ENCODE data around the gene PLAGL1.
"Not testable (repeated sequence)": the region's sequence is repeated elsewhere in the genome, so short reads cannot be mapped to it uniquely, and the experiment has no call there.

PLAGL1 gene

GRCh38 chr6:144013486-144013909, 5.4 kb upstream of the PLAGL1 start:
- H3K4me3 ChIP-seq, result no peak overlapping the region
- H3K27ac ChIP-seq, result no peak overlapping the region

DNA sequence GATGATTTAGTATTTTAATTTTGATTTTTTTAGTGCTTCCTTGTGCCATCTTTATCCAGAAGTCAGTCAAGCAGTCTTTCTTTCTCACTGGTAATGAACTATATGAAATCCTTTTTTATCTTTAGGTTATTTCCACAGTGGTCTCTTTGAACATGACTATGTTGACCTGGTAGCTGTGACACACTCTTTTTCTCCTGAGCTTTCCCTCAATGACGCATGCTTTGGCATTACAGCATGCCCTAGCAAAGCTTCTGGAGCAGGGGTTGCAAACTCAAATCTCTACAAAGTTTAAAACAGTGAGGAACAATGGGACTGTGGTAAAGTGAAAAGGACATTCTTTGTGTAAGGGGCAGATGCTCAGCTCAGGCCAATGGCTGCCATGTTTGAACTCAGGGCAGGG, 4.5 kb upstream of the PLAGL1 start:
- Histone ChIP-seq H3K27ac (no peak overlapping the region), H3K4me3 (no peak overlapping the region)

- H3K27ac ChIP-seq, H3K4me3 ChIP-seq: not testable (repeated sequence)
These were observed 1.6 kb upstream of the PLAGL1 start for GRCh38 chr6:144009628-144010027.

DNA sequence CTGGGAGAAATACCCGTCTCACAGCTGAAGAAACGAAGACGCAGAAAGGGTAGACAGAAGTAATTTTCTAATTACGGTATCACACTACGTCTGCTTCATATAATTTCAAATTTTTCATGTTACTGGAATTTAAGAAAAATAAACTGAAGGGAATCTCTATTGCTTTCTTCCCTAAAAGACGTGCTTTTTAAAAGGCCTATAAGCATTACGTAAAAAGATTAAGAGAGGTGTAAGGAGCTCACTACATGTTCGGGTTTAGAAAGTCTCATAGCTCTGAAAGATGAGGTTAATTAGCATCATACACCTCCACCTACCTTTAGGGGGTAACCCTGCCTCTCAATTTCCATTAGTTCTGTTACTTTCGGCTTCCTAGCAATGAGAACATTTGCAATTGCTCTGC, 787 bp upstream of the PLAGL1 start:
- Histone ChIP-seq H3K4me3 (peak overlapping the region in 3 of 7 experiments; percentile 54 to 64 (median 54)), H3K27ac (peak overlapping the region in 4 of 21 experiments; percentile 62 to 93 (median 76))

DNA sequence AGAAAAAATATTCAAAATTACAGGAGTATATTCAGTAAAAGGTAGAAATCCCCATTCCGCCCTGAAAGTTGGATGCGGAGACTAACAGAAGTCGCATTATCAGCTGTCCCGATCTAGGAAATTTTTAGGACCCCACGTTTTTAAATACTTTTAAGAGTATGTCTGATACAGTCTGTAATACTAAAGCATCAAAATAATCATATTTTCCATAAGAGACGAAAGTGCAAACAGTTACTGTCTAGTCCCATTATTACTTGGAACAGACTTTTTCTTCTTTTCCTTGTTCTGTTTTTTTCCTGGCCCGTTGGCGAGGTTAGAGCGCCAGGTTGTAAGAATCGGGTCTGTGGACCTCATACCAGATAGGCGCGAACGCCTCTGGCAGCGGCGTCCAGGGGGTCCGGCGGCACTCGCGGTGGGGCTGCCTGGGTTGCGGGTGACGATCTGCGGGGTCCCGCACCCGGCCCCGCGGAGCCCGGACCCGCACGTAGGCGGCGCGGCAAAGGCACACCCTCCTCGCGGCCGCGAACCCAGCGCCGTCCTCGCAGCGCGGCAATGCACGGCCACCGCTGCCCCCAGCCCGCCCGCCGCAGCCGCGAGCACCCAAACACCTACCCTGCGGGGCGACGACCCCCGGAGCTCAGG, 460 bp downstream of the PLAGL1 start:
- Histone ChIP-seq H3K4me3 (peak overlapping the region; percentile 46 to 64 (median 55)), H3K27ac (peak overlapping the region; percentile 14 to 93 (median 71))

DNA sequence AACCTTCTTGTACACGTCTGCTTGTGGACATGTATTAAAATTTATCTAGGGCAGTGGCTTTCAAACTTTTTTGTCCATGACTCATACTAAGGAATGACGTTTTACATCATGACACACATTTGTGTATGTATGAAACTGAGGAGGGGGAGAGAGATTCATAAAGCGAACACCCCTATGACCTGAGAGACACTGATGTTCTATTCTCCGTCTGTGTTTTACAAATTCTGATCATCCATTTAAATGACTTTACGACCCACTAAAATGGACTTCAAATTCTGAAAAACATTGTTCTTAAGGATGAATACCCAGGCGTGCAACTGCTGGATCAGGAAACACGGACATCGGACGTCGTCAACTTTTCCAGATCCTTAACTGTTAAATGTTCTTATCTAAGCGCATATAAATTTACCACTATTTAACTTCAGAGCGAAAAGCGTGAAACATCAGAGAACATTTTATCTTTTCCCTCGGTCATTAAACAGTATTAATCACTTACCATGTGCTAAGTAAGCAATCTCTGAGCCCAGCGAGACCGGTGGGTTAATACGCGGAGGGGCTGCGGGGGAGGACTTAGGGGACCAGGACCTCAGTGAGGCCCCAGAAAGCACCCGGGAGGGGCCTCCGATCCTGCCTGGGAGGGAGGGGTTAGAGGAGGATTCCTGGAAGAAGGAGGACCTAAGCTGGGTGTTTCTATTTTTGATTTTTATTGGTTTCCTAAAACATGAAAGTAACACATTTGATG, 1.2 kb downstream of the PLAGL1 start:
- H3K4me3 ChIP-seq, result peak overlapping the region; percentile 46 to 64 (median 55)
- H3K27ac ChIP-seq, result peak overlapping the region in 16 of 21 experiments; percentile 54 to 93 (median 74)

- Histone ChIP-seq H3K27ac (no peak overlapping the region), H3K4me3 (no peak overlapping the region)
These were observed 8.7 kb downstream of the PLAGL1 start for GRCh38 chr6:143999406-143999805.

GRCh38 chr6:143998686-143999085, 9.4 kb downstream of the PLAGL1 start:
- H3K27ac ChIP-seq, result no peak overlapping the region
- no peak overlapping the region for H3K4me3 ChIP-seq

DNA sequence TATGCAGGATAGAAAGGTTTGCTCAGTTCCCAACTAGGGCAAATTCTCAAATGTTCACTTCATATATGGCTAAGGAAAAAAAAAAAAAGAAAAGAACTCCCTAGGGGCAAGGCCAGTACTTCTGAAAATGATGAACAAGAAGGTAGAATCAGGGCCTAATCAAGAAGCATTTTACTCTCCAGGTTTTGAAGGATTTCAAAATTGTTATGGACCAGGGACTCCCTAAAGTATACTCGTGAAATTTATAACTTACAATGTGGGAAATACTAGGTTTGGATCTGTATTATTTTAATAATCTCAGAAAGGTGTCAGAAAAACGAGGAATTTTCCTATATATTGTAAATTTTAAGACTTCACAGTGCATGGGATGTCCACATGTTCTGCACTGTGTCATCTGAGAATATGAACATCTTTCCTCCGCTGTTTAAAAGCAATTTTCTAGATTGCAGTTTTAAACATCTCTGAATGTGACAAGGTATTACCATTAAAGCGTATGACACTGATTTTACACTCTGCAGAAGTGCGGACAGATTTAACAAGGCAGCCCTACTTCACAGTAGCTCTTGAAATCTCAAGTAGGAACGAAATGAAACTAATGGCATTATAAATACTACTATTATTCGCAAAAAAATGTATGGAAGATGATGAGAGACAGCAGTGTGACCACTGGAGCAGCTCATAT, 14.0 kb downstream of the PLAGL1 start:
- Histone ChIP-seq H3K4me3 (no peak overlapping the region), H3K27ac (no peak overlapping the region)

DNA sequence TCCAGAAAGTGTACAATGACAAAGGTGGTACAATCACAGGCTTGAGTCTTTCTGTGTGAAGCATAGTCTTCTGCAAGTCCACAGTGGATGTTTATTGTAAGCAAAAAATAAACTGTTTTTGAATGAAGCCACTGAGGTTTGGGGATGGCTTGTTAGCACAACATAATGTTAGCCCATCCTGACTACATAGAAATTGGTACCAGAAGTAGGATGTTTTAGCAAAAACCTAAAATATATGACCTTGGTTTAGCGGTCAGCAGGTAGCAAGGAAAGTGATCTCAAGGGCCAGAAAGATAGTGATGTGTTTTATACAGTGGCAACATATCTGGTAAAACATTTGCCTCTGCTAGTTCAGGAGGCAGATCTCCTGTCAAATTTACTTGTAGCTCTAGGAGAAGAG, 15.8 kb downstream of the PLAGL1 start:
- Histone ChIP-seq H3K27ac (no peak overlapping the region), H3K4me3 (no peak overlapping the region)

DNA sequence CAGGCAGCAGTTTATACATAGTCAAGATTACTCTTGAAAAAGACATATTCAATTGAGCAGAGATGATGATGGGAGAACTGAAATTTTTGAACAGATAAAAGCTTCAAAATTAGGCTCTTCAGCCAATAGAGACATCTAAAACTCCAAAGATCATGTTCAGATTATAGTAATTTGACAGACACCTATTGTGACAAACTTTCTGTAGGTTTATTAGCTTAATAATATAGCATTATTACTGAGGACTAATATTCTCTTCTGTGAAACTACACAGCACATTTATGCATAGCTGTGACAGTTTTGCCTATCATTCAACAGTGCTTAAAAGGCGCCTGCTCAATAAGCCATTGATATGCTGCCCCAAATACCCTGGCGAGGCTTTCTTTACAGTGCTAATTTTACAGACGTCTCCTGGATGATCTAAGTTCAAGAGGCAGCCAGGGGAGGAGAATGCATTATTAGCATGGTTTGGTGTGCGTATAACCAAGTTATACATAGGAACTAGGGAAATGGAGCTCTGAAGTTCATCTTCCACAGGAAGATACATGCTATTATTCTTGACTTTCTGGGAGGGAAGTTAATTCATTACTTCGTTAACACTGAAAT, 21.5 kb downstream of the PLAGL1 start:
- no peak overlapping the region for H3K27ac ChIP-seq

GRCh38 chr6:143984666-143985065, 23.4 kb downstream of the PLAGL1 start:
- no peak overlapping the region for H3K4me3 ChIP-seq
- H3K27ac ChIP-seq, result no peak overlapping the region

More for the DNA sequence above, 21.5 kb downstream of the PLAGL1 start:
- no peak overlapping the region for H3K4me3 ChIP-seq

- Histone ChIP-seq H3K4me3 (no peak overlapping the region), H3K27ac (no peak overlapping the region)
These were observed 25.1 kb downstream of the PLAGL1 start for GRCh38 chr6:143982968-143983367.

GRCh38 chr6:143980921-143981320, 27.1 kb downstream of the PLAGL1 start:
- Histone ChIP-seq H3K4me3 (no peak overlapping the region), H3K27ac (no peak overlapping the region)

DNA sequence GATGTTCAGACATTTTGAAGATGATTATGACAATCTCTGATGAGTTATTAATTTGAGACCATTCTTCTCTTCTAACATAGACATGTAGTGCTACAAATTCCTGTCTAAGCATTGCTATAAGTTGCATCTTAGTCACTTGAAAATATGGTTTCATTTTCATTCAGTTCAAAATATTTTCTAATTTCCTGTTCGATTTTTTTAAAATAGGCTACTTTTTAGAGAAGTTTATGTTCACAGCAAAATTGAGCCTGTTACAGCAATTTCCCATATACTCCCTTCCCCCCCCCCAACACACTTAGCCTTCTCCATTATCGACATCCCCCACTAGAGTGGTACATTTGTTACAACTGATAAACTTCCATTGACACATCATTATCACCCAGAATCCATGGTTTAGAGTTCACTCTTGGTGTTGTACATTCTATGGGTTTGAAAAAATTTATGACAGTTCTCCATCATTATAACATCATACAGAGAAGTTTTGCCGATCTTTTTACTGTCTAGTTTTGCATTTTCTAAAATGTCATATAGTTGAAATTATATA, 31.2 kb downstream of the PLAGL1 start:
- no peak overlapping the region for H3K4me3 ChIP-seq
- no peak overlapping the region for H3K27ac ChIP-seq

DNA sequence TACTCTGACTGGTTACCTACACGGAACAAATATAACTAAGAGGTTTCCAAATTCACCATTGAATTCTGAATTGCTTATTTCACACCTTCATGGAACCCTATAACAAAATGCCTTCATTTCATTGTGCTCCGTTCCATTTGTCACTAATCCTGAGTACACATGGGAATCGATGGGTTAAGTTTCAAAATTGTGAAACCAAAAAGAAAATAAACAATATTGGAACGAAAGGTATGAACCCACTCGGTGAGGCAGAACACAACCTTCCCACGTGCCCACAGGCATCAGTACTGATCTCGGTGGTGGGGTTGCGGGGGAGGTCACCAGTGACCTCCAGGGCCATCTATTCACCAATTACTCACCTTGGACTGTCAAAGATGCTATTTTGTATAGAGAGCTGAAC, 34.0 kb downstream of the PLAGL1 start:
- H3K27ac ChIP-seq, result no peak overlapping the region
- H3K4me3 ChIP-seq, result no peak overlapping the region

DNA sequence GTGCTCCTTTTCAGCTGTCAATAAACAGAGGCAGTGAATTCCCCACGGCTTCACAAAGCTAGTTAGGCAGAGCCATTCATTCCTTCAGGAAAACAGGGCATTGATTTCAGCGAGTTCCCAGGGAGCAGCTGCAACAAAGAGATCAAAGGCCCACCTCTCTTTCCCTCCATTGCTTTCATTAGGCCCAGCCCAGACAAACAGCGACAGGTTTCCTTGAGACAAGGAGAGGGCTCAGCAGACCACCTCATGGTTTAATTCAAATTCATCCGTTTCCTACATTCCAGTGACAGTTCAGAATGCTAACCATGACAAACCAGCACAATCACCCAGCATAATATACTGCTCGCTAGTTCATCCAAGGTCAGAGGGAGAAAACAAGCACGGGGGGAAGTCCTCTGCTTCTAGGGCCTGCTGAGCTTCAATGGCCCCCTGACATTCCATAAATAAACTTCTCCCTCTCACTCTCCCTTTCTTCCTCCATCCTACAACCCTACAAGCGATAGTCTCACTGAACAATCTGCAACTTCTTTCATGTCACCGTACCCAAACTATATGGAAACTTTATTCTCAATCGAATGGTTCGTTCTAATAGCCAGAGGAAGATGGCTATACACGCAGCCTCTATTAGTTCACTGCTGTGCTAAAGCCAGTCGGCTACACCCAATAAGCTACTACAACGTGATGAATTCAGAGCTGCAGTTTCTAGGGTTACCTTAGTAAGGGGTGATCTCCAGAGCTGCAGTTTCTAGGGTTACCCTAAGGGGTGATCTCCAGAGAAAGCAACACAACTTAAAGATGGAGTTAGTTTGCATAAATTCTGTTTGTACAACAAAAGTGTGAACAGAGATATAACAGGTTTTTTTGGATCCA, 34.7 kb downstream of the PLAGL1 start:
- Histone ChIP-seq H3K4me3 (no peak overlapping the region), H3K27ac (no peak overlapping the region)

DNA sequence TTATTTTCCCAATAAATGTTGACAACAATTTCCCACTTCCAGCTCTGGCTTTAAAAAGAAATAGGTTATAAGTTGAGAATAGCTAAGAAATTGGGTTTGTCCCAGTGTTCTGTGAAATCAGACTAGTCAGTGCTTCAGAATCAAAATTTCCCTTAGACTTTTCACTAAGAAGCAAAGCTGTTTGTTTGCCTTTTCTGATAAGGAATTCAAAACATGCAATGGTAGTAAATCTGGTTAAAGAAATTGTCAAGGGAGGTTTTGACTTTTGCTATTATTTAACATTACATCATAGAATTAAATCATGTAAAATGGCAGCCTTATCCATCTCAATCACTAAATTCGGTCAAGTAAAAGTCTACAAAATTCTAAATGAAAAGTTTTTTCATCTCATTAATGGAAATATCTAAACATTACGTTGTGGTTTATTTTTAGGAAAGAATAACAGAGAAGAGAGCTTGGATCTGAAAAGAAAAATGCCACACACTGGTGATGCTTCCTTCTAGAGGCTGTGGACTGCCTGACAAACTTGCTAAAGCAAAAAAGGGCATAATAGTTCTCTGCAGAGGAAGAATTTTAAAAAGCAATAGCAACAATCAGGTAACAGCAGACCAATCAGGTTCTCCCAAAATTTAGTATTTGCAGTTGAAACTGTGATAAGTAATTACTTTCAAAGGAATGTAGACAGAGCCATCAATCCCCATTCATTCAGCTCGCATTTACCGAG, 36.4 kb downstream of the PLAGL1 start:
- Histone ChIP-seq H3K27ac (peak overlapping the region in 1 of 21 experiments; percentile 22), H3K4me3 (no peak overlapping the region)
